GM23338 (cell line): ENCODE data around the gene ASPHD2. TPM values are rescaled to one million over a fixed set of nuclear protein-coding genes. Genes with fewer than 3 reads are reported as not detected.
A peak's percentile ranks its signal among the peaks of the same experiment; 100 is the strongest.

Source experiments
- ATAC-seq: fragments of 200-7000 bp; cut with Tn5 transposase; 3 replicates; pipeline ENCODE4 v1.9.1; 2020
- DNase-seq: peaks from one replicate; pipeline ENCODE4 v3.0.0-alpha.2; 2015; ENCODE audit warnings: low spot score
- H2AFZ ChIP-seq: fragments of 200-600 bp; sonication (generic); 2 replicates; pipeline ENCODE4 v1.8.0; 2016; ENCODE audit warnings: antibody characterized with exemption, mild to moderate bottlenecking, moderate library complexity
- H3F3A ChIP-seq: fragments of 200-600 bp; sonication (generic); replicated peaks from 2 replicates; pipeline ENCODE4 v1.8.0; 2017; ENCODE audit warnings: antibody characterized with exemption, mixed run types, low read depth
- H3K27ac ChIP-seq: fragments of 200-600 bp; sonication (generic); 2 replicates; pipeline ENCODE4 v1.6.1; 2016; ENCODE audit warnings: low read depth
- H3K27me3 ChIP-seq: fragments of 200-600 bp; sonication (generic); 2 replicates; pipeline ENCODE4 v1.8.0; 2016; ENCODE audit warnings: mild to moderate bottlenecking, mixed run types, moderate library complexity; ENCODE audit not compliant: insufficient read depth
- H3K36me3 ChIP-seq: fragments of 200-600 bp; sonication (generic); 2 replicates; pipeline ENCODE4 v1.8.0; 2016; ENCODE audit warnings: mild to moderate bottlenecking; ENCODE audit not compliant: insufficient read depth
- H3K4me1 ChIP-seq: fragments of 200-600 bp; sonication (generic); 2 replicates; pipeline ENCODE4 v1.8.0; 2016; ENCODE audit warnings: mild to moderate bottlenecking, moderate library complexity; ENCODE audit not compliant: insufficient read depth
- H3K4me2 ChIP-seq: fragments of 200-600 bp; sonication (generic); 2 replicates; pipeline ENCODE4 v1.7.1; 2017; ENCODE audit warnings: mixed run types
- H3K4me3 ChIP-seq: fragments of 200-600 bp; sonication (generic); 2 replicates; pipeline ENCODE4 v1.6.1; 2016; ENCODE audit warnings: mixed run types
- H3K79me2 ChIP-seq: fragments of 200-600 bp; sonication (generic); replicated peaks from 2 replicates; pipeline ENCODE4 v1.8.0; 2017; ENCODE audit warnings: mild to moderate bottlenecking; ENCODE audit not compliant: insufficient read depth
- H3K9me2 ChIP-seq: fragments of 200-600 bp; sonication (generic); 2 replicates; pipeline ENCODE4 v1.8.0; 2017; ENCODE audit not compliant: insufficient read depth
- H4K20me1 ChIP-seq: fragments of 200-600 bp; sonication (generic); replicated peaks from 2 replicates; pipeline ENCODE4 v1.8.0; 2017; ENCODE audit warnings: mild to moderate bottlenecking; ENCODE audit not compliant: insufficient read depth
- H3K27ac Mint-ChIP-seq: 2 replicates; pipeline ENCODE4 v1.8.0; 2020; ENCODE audit warnings: inconsistent platforms, mild to moderate bottlenecking, moderate library complexity, mixed read lengths
- H3K27me3 Mint-ChIP-seq: 3 replicates; pipeline ENCODE4 v1.8.0; 2022; ENCODE audit warnings: low read depth, mild to moderate bottlenecking, moderate library complexity, mixed read lengths, inconsistent platforms; ENCODE audit not compliant: insufficient read depth, poor library complexity
- H3K36me3 Mint-ChIP-seq: 3 replicates; pipeline ENCODE4 v1.8.0; 2021; ENCODE audit warnings: low read depth, mild to moderate bottlenecking, inconsistent platforms, moderate library complexity, mixed read lengths
- H3K4me1 Mint-ChIP-seq: 3 replicates; pipeline ENCODE4 v1.8.0; 2020; ENCODE audit warnings: mild to moderate bottlenecking, inconsistent platforms, mixed read lengths
- H3K4me3 Mint-ChIP-seq: 3 replicates; pipeline ENCODE4 v1.8.0; 2021; ENCODE audit warnings: moderate library complexity, mild to moderate bottlenecking, inconsistent platforms, mixed read lengths
- H3K9me3 Mint-ChIP-seq: 3 replicates; pipeline ENCODE4 v1.8.0; 2020; ENCODE audit warnings: moderate library complexity, mild to moderate bottlenecking, inconsistent platforms, mixed read lengths
- CREB1 ChIP-seq: fragments of 250-450 bp; sonication (Bioruptor Pico); IDR thresholded peaks from 2 replicates; pipeline ENCODE4 v1.5.0; 2020; ENCODE audit warnings: low read depth, mild to moderate bottlenecking, moderate library complexity
- CTCF ChIP-seq, 2 experiments: fragments of 200-600 bp in 1 of 2; sonication (generic) in 1 of 2; conservative IDR thresholded peaks; 2 replicates each; pipeline versions ENCODE4 v1.5.1 to v1.6.1; 2016 to 2017; ENCODE audit warnings: antibody characterized with exemption in 2 of 2, low read depth in 2 of 2, mild to moderate bottlenecking in 2 of 2, moderate library complexity in 1 of 2
- ETS1 ChIP-seq: IDR thresholded peaks from 2 replicates; pipeline ENCODE4 v1.6.1; 2016; ENCODE audit warnings: antibody characterized with exemption
- EZH2 ChIP-seq: fragments of 200-600 bp; sonication (generic); IDR thresholded peaks from one replicate; pipeline ENCODE4 v1.8.0; 2017; ENCODE audit warnings: antibody characterized with exemption, mild to moderate bottlenecking, low read depth; ENCODE audit not compliant: unreplicated experiment
- EZH2phosphoT487 ChIP-seq: fragments of 200-600 bp; sonication (generic); IDR thresholded peaks from one replicate; pipeline ENCODE4 v1.8.1; 2018; ENCODE audit warnings: antibody characterized with exemption; ENCODE audit not compliant: unreplicated experiment
- JUNB ChIP-seq: IDR thresholded peaks from one replicate; pipeline ENCODE4 v1.6.1; 2016; ENCODE audit warnings: antibody characterized with exemption; ENCODE audit not compliant: unreplicated experiment
- NANOG ChIP-seq: IDR thresholded peaks from 2 replicates; pipeline ENCODE4 v1.6.1; 2016; ENCODE audit warnings: antibody characterized with exemption, borderline replicate concordance
- POLR2AphosphoS5 ChIP-seq: IDR thresholded peaks from 2 replicates; pipeline ENCODE4 v1.6.1; 2016; ENCODE audit warnings: antibody characterized with exemption, low read depth
- REST ChIP-seq: IDR thresholded peaks from one replicate; pipeline ENCODE4 v1.6.1; 2018; ENCODE audit warnings: antibody characterized with exemption; ENCODE audit not compliant: unreplicated experiment
- STAT1 ChIP-seq: IDR thresholded peaks from one replicate; pipeline ENCODE4 v1.6.1; 2016; ENCODE audit warnings: antibody characterized with exemption; ENCODE audit not compliant: unreplicated experiment
- ZNF114 ChIP-seq: fragments of 250-450 bp; sonication (Bioruptor Pico); IDR thresholded peaks from 2 replicates; pipeline ENCODE4 v1.5.0; 2020; ENCODE audit warnings: mild to moderate bottlenecking, moderate library complexity
- ZNF331 ChIP-seq: fragments of 250-450 bp; sonication (Bioruptor Pico); IDR thresholded peaks from 2 replicates; pipeline ENCODE4 v1.5.0; 2020; ENCODE audit warnings: low read depth, mild to moderate bottlenecking, moderate library complexity
- polyA plus RNA-seq: library from polyadenylated mRNA; unstranded; fragments of >200 nt; fragmentation: Nextera tagmentation; extraction: Ambion mirVana; gene quantifications from 2 replicates; pipeline ENCODE4 v1.2.1, GENCODE V29; 2016
- total RNA-seq: library from RNA; depleted of rRNA; stranded (reverse); fragments of >200 nt; shearing (Covaris generic); gene quantifications from 2 replicates; pipeline ENCODE4 v1.2.3, GENCODE V29; 2014
- TF ChIP-seq, protein P1 (sequence below): fragments of 250-450 bp; sonication (Bioruptor Pico); IDR thresholded peaks from 2 replicates; pipeline ENCODE4 v1.5.0; 2020; ENCODE audit warnings: mild to moderate bottlenecking, moderate library complexity

Gene ASPHD2
- total and polyA plus RNA-seq, 2 experiments from 2014 or later: 6.0 to 9.3 TPM

DNA sequence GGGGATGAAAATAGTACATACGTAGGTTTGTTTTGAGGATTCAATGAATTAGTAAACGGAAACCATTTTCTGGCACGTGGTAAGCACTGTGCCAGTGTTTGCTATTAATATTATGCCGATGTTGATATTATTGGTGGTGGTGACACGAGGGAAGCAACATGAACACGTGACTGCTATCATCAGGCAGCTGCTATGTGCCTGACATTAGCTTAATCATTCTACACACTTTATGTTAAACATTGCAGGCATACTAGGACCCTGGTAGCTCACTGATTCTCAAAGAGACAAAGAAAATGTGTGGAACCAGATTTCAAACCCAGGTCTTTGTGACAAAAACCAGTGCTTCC, 55.3 kb downstream of the ASPHD2 start:
- peaks cover 27% of the 10 kb centered on the region for H3K36me3 Mint-ChIP-seq
- Histone ChIP-seq H3K9me2 (no peaks in the 10 kb centered on the region), H3K27me3 (no peaks in the 10 kb centered on the region), H3K4me3 (peak overlapping the region; percentile 99), H4K20me1 (peaks cover 9% of the 10 kb centered on the region; the same call in 1 of the 2 replicates), H3F3A (peaks cover 25% of the 10 kb centered on the region), H3K79me2 (peaks cover 67% of the 10 kb centered on the region), H3K4me1 (peaks cover 27% of the 10 kb centered on the region), H2AFZ (peak overlapping the region; percentile 94), H3K27ac (peak overlapping the region; percentile 99), H3K4me2 (peak overlapping the region; percentile 97), H3K36me3 (peaks cover 21% of the 10 kb centered on the region)
- H3K4me1 Mint-ChIP-seq: peaks cover 41% of the 10 kb centered on the region
- peak overlapping the region; percentile 98 for H3K4me3 Mint-ChIP-seq
- H3K27ac Mint-ChIP-seq: peak overlapping the region; percentile 90
- peak; percentile 21 for DNase-seq
- TF ChIP-seq CTCF (conservative IDR thresholded peaks at IDR 0.05; ENCODE audit: low read depth in 2 of 2): no peak
- TF ChIP-seq ZNF331: no peak
- TF ChIP-seq JUNB: no peak
- TF ChIP-seq NANOG: no peak
- no peak for TF ChIP-seq STAT1
- TF ChIP-seq ETS1: no peak
- no peak for TF ChIP-seq ZNF114
- TF ChIP-seq CREB1 (CRISPR knock-in tag): no peak
- no peak for TF ChIP-seq POLR2AphosphoS5
- no peak for TF ChIP-seq EZH2
- TF ChIP-seq, protein P1, sequence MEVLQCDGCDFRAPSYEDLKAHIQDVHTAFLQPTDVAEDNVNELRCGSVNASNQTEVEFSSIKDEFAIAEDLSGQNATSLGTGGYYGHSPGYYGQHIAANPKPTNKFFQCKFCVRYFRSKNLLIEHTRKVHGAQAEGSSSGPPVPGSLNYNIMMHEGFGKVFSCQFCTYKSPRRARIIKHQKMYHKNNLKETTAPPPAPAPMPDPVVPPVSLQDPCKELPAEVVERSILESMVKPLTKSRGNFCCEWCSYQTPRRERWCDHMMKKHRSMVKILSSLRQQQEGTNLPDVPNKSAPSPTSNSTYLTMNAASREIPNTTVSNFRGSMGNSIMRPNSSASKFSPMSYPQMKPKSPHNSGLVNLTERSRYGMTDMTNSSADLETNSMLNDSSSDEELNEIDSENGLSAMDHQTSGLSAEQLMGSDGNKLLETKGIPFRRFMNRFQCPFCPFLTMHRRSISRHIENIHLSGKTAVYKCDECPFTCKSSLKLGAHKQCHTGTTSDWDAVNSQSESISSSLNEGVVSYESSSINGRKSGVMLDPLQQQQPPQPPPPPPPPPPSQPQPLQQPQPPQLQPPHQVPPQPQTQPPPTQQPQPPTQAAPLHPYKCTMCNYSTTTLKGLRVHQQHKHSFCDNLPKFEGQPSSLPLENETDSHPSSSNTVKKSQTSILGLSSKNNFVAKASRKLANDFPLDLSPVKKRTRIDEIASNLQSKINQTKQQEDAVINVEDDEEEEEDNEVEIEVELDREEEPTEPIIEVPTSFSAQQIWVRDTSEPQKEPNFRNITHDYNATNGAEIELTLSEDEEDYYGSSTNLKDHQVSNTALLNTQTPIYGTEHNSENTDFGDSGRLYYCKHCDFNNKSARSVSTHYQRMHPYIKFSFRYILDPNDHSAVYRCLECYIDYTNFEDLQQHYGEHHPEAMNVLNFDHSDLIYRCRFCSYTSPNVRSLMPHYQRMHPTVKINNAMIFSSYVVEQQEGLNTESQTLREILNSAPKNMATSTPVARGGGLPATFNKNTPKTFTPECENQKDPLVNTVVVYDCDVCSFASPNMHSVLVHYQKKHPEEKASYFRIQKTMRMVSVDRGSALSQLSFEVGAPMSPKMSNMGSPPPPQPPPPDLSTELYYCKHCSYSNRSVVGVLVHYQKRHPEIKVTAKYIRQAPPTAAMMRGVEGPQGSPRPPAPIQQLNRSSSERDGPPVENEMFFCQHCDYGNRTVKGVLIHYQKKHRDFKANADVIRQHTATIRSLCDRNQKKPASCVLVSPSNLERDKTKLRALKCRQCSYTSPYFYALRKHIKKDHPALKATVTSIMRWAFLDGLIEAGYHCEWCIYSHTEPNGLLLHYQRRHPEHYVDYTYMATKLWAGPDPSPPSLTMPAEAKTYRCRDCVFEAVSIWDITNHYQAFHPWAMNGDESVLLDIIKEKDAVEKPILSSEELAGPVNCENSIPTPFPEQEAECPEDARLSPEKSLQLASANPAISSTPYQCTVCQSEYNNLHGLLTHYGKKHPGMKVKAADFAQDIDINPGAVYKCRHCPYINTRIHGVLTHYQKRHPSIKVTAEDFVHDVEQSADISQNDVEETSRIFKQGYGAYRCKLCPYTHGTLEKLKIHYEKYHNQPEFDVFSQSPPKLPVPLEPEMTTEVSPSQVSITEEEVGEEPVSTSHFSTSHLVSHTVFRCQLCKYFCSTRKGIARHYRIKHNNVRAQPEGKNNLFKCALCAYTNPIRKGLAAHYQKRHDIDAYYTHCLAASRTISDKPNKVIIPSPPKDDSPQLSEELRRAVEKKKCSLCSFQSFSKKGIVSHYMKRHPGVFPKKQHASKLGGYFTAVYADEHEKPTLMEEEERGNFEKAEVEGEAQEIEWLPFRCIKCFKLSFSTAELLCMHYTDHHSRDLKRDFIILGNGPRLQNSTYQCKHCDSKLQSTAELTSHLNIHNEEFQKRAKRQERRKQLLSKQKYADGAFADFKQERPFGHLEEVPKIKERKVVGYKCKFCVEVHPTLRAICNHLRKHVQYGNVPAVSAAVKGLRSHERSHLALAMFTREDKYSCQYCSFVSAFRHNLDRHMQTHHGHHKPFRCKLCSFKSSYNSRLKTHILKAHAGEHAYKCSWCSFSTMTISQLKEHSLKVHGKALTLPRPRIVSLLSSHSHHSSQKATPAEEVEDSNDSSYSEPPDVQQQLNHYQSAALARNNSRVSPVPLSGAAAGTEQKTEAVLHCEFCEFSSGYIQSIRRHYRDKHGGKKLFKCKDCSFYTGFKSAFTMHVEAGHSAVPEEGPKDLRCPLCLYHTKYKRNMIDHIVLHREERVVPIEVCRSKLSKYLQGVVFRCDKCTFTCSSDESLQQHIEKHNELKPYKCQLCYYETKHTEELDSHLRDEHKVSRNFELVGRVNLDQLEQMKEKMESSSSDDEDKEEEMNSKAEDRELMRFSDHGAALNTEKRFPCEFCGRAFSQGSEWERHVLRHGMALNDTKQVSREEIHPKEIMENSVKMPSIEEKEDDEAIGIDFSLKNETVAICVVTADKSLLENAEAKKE (CRISPR knock-in tag): no peak
- no peak for TF ChIP-seq EZH2phosphoT487
- no peak for TF ChIP-seq REST
- ATAC-seq: no peak
- H3K27me3 Mint-ChIP-seq: peaks cover 2% of the 10 kb centered on the region
- H3K9me3 Mint-ChIP-seq: 0 out of 3 replicates have a peak, but pooled peaks cover 2% of the 10 kb centered on the region
